GM12892 (cell line): ENCODE data around the gene LASP1.

Experiments
- POLR2A ChIP-seq: IDR thresholded peaks from 2 replicates; pipeline ENCODE4 v1.6.1; 2011; ENCODE audit warnings: low read depth, low read length, control low read depth
- POLR2AphosphoS5 ChIP-seq: IDR thresholded peaks from 2 replicates; pipeline ENCODE4 v1.6.1; 2011; ENCODE audit warnings: low read depth, low read length, control low read depth
- TAF1 ChIP-seq: IDR thresholded peaks from 2 replicates; pipeline ENCODE4 v1.6.1; 2011; ENCODE audit warnings: low read depth, mild to moderate bottlenecking, control low read depth, low read length, borderline replicate concordance

- TF ChIP-seq POLR2AphosphoS5 (no peak), POLR2A (no peak), TAF1 (no peak)
Measured at GRCh38 chr17:38961413-38961812, 91.6 kb downstream of the LASP1 start.
